PC-9 (cell line): Measurements from ENCODE around the gene SLC10A7. TPM values are rescaled to one million over a fixed set of nuclear protein-coding genes. Genes with fewer than 3 reads are reported as not detected.

Experiments used
- BruUV-seq: library from RNA; stranded (reverse); fragments of 400-500 nt; replicated peaks from 2 replicates; lab custom pipeline; 2021; lab: Mats Ljungman, UMichigan
- CTCF ChIA-PET: fragments of 300-600 bp; sonication (Branson Sonifier 250); formaldehyde crosslinking; loops from one replicate; lab custom pipeline; 2022; ENCODE audit warnings: antibody characterized with exemption; lab: Charles Lee
- POLR2A ChIA-PET: fragments of 300-600 bp; sonication (Branson Sonifier 250); formaldehyde crosslinking; loops from one replicate; lab custom pipeline; 2022; ENCODE audit warnings: antibody characterized with exemption; ENCODE audit not compliant: unreplicated experiment; lab: Charles Lee
- DNase-seq, 2 experiments: peaks; one replicate each; pipeline versions ENCODE4 v3.0.0 to v3.0.0-alpha.2; 2015 to 2022; ENCODE audit warnings: mixed read lengths in 1 of 2
- H2AFZ ChIP-seq: fragments of 200-600 bp; sonication (generic); 2 replicates; pipeline ENCODE4 v1.8.1; 2017; ENCODE audit warnings: antibody characterized with exemption
- H3F3A ChIP-seq: fragments of 200-600 bp; sonication (generic); 2 replicates; pipeline ENCODE4 v1.8.1; 2017; ENCODE audit warnings: antibody characterized with exemption, mild to moderate bottlenecking, low read depth; ENCODE audit not compliant: insufficient read depth
- H3K27ac ChIP-seq: fragments of 200-600 bp; sonication (generic); 2 replicates; pipeline ENCODE4 v1.6.1; 2016; ENCODE audit warnings: mixed run types
- H3K27me3 ChIP-seq: fragments of 200-600 bp; sonication (generic); 2 replicates; pipeline ENCODE4 v1.6.1; 2016; ENCODE audit warnings: low read depth, mixed run types; ENCODE audit not compliant: insufficient read depth
- H3K36me3 ChIP-seq: fragments of 200-600 bp; sonication (generic); 2 replicates; pipeline ENCODE4 v1.6.1; 2016; ENCODE audit warnings: low read depth, mixed run types
- H3K4me1 ChIP-seq: fragments of 200-600 bp; sonication (generic); replicated peaks from 2 replicates; pipeline ENCODE4 v1.6.1; 2016; ENCODE audit warnings: mixed run types; ENCODE audit not compliant: insufficient read depth
- H3K4me2 ChIP-seq: fragments of 200-600 bp; sonication (generic); 2 replicates; pipeline ENCODE4 v1.6.1; 2017; ENCODE audit warnings: mixed run types
- H3K4me3 ChIP-seq: fragments of 200-600 bp; sonication (generic); 2 replicates; pipeline ENCODE4 v1.6.1; 2016; ENCODE audit warnings: mixed run types
- H3K79me2 ChIP-seq: fragments of 200-600 bp; sonication (generic); 2 replicates; pipeline ENCODE4 v1.6.1; 2017; ENCODE audit warnings: low read depth, mixed run types
- H3K9me2 ChIP-seq: fragments of 200-600 bp; sonication (generic); 2 replicates; pipeline ENCODE4 v1.8.1; 2017; ENCODE audit warnings: mild to moderate bottlenecking; ENCODE audit not compliant: insufficient read depth
- H3K9me3 ChIP-seq: fragments of 200-600 bp; sonication (generic); 2 replicates; pipeline ENCODE4 v1.8.1; 2016; ENCODE audit warnings: low read depth; ENCODE audit not compliant: insufficient read depth
- H4K20me1 ChIP-seq: fragments of 200-600 bp; sonication (generic); 2 replicates; pipeline ENCODE4 v1.8.1; 2017; ENCODE audit not compliant: insufficient read depth
- EZH2 ChIP-seq: fragments of 200-600 bp; sonication (generic); IDR thresholded peaks from 2 replicates; pipeline ENCODE4 v1.8.0; 2017; ENCODE audit warnings: antibody characterized with exemption, low read depth
- intact Hi-C: fragments of 100-400 bp; cut with micrococcal nuclease; formaldehyde crosslinking; loops from one replicate; pipeline ENCODE4 v1.10.0; 2022; ENCODE audit not compliant: unreplicated experiment
- total RNA-seq: library from RNA; stranded (reverse); gene quantifications from 2 replicates; pipeline ENCODE4 v1.2.3, GENCODE V29; 2021
- TF ChIP-seq, protein P1 (sequence below): fragments of 200-600 bp; sonication (generic); conservative IDR thresholded peaks from 2 replicates; pipeline ENCODE4 v1.6.1; 2017; ENCODE audit warnings: mixed run types, antibody characterized with exemption, mild to moderate bottlenecking, moderate library complexity

The SLC10A7 gene
- total RNA-seq, 1 experiment from 2014 or later = 11.4 TPM

DNA sequence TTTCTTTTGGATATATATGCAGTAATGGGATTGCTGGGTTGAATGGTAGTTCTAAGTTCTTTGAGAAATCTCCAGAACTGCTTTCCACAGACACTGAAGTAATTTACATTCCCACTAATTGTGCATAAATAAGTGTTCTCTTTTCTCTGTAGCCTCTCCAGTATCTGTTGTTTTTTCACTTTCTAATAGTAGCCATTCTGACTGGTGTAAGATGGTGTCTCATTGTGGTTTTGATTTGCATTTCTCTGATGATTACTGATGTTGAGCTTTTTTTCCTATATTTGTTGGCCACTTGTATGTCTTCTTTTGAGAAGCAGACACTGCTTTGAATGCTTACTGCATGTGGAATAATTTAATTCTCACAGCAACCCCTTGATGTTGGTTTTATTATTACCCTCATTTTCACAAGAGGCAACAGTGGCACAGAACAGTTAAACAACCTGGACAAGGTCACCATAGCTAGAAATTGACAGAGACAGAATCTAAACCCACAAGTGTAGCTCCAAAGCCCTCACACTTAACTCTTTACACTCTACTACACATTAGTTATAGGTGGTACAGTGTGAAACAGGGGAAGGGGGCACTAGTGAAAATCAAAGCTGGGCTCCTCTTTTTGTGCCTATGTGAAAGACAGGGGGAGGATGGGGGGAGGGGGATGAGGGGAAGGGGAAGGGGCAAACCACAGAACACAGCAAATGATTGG is 211.3 kb downstream of the SLC10A7 start:
- H3K9me3 ChIP-seq = no peaks in the 10 kb centered on the region
- no peaks in the 10 kb centered on the region for H3K9me2 ChIP-seq
- TF ChIP-seq EZH2 = no peak
- TF ChIP-seq, protein P1, sequence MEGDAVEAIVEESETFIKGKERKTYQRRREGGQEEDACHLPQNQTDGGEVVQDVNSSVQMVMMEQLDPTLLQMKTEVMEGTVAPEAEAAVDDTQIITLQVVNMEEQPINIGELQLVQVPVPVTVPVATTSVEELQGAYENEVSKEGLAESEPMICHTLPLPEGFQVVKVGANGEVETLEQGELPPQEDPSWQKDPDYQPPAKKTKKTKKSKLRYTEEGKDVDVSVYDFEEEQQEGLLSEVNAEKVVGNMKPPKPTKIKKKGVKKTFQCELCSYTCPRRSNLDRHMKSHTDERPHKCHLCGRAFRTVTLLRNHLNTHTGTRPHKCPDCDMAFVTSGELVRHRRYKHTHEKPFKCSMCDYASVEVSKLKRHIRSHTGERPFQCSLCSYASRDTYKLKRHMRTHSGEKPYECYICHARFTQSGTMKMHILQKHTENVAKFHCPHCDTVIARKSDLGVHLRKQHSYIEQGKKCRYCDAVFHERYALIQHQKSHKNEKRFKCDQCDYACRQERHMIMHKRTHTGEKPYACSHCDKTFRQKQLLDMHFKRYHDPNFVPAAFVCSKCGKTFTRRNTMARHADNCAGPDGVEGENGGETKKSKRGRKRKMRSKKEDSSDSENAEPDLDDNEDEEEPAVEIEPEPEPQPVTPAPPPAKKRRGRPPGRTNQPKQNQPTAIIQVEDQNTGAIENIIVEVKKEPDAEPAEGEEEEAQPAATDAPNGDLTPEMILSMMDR = no peak
- H3K79me2 ChIP-seq = no peaks in the 10 kb centered on the region
- no peaks in the 10 kb centered on the region for H4K20me1 ChIP-seq
- no TSS peak for BruUV-seq
- no peaks in the 10 kb centered on the region for H3K4me1 ChIP-seq
- intact Hi-C loops = no loop called here
- no peak overlapping the region for H2AFZ ChIP-seq
- POLR2A ChIA-PET = no interaction called here
- no peaks in the 10 kb centered on the region for H3F3A ChIP-seq
- H3K4me3 ChIP-seq = no peak overlapping the region
- H3K36me3 ChIP-seq = no peaks in the 10 kb centered on the region
- no peaks in the 10 kb centered on the region for H3K27me3 ChIP-seq
- CTCF ChIA-PET = no interaction called here
- H3K4me2 ChIP-seq = no peak overlapping the region
- H3K27ac ChIP-seq = no peak overlapping the region
- no peak for DNase-seq

DNA sequence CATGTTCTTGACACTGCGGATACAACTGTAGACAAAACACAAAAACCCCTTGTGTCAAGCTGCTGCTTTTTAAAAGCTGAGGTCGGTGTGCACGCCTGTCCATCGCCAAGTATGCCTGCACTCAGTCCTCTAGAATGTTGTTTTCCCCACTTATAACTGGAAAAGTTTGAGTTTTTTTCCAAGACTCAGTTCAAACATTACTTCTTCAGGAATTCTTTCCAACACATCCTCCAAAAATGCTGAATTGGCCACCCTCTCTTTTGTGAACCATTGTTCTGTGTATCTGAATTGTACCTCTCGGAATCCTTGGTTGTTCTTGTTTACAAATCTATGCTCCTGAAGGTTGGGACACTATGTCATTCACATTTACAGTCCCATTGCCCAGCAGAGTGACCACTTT is 212.8 kb downstream of the SLC10A7 start:
- no TSS peak for BruUV-seq
- ChIA-PET CTCF (no interaction called here), POLR2A (no interaction called here)
- no peaks in the 10 kb centered on the region for H3K79me2 ChIP-seq
- no peaks in the 10 kb centered on the region for H3K4me1 ChIP-seq
- no peaks in the 10 kb centered on the region for H3K9me2 ChIP-seq
- TF ChIP-seq, protein P1 = no peak
- intact Hi-C loops = no loop called here
- H3K9me3 ChIP-seq = no peaks in the 10 kb centered on the region
- DNase-seq = no peak
- no peak overlapping the region for H3K4me2 ChIP-seq
- H2AFZ ChIP-seq = no peak overlapping the region
- no peaks in the 10 kb centered on the region for H3K36me3 ChIP-seq
- no peak overlapping the region for H3K4me3 ChIP-seq
- H4K20me1 ChIP-seq = no peaks in the 10 kb centered on the region
- H3K27me3 ChIP-seq = no peaks in the 10 kb centered on the region
- H3K27ac ChIP-seq = no peak overlapping the region
- H3F3A ChIP-seq = no peaks in the 10 kb centered on the region

DNA sequence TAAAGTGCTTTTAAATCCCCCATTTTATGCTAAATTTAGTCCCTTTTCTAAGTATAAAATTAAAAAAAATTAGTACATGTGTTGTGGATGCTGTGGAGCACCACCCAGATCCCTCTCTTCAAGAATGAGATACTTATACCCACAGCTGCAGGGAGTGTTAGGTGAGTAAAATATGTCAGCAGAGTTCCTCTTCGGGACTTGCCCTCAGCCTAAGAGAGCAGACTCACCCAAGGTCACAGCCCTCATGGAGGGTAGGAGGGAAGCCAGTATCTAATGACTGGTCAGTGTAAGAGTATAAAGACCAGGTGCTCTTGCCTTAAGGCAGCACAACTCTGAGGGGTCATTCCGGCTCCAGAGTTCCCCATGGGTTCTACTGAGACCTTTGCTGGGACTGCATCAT is 218.9 kb downstream of the SLC10A7 start:
- Histone ChIP-seq H4K20me1 (no peaks in the 10 kb centered on the region), H3K9me2 (no peaks in the 10 kb centered on the region), H3K4me2 (no peak overlapping the region), H3K9me3 (no peaks in the 10 kb centered on the region), H3K4me3 (no peak overlapping the region), H3K27ac (no peak overlapping the region), H3K4me1 (no peaks in the 10 kb centered on the region), H3F3A (no peaks in the 10 kb centered on the region), H3K79me2 (no peaks in the 10 kb centered on the region), H3K36me3 (no peaks in the 10 kb centered on the region), H2AFZ (no peak overlapping the region), H3K27me3 (no peaks in the 10 kb centered on the region)
- ChIA-PET POLR2A (no interaction called here), CTCF (no interaction called here)
- no peak for DNase-seq
- intact Hi-C loops = no loop called here
- TF ChIP-seq EZH2 = no peak
- TF ChIP-seq, protein P1 = no peak
- no TSS peak for BruUV-seq
